Ishikawa (cell line): ENCODE results near the gene SALL3.

Experiments used
- CEBPB ChIP-seq: IDR thresholded peaks from 2 replicates; pipeline ENCODE4 v1.6.1; 2012
- CREB1 ChIP-seq: IDR thresholded peaks from 2 replicates; pipeline ENCODE4 v1.6.1; 2012; ENCODE audit warnings: low read depth
- EGR1 ChIP-seq: IDR thresholded peaks from 2 replicates; pipeline ENCODE4 v1.6.1; 2012
- EP300 ChIP-seq: IDR thresholded peaks from 2 replicates; pipeline ENCODE4 v1.6.1; 2012; ENCODE audit warnings: borderline replicate concordance
- FOXM1 ChIP-seq: IDR thresholded peaks from 2 replicates; pipeline ENCODE4 v1.6.1; 2012; ENCODE audit warnings: low read depth, borderline replicate concordance
- MAX ChIP-seq: IDR thresholded peaks from 2 replicates; pipeline ENCODE4 v1.6.1; 2012
- NFIC ChIP-seq: IDR thresholded peaks from 2 replicates; pipeline ENCODE4 v1.6.1; 2012
- RAD21 ChIP-seq: IDR thresholded peaks from 2 replicates; pipeline ENCODE4 v1.6.1; 2012; ENCODE audit warnings: low read depth
- TAF1 ChIP-seq: IDR thresholded peaks from 2 replicates; pipeline ENCODE4 v1.6.1; 2012; ENCODE audit warnings: low read depth, mild to moderate bottlenecking
- TCF12 ChIP-seq: IDR thresholded peaks from 2 replicates; pipeline ENCODE4 v1.6.1; 2012; ENCODE audit warnings: low read depth
- TEAD4 ChIP-seq: IDR thresholded peaks from 2 replicates; pipeline ENCODE4 v1.6.1; 2012
- YY1 ChIP-seq: IDR thresholded peaks from 2 replicates; pipeline ENCODE4 v1.6.1; 2012; ENCODE audit warnings: low read depth
- ZBTB7A ChIP-seq: IDR thresholded peaks from 2 replicates; pipeline ENCODE4 v1.6.1; 2012; ENCODE audit warnings: low read depth
- TF ChIP-seq, protein P1 (sequence below): IDR thresholded peaks from 2 replicates; pipeline ENCODE4 v1.6.1; 2012
- TF ChIP-seq, protein P2 (sequence below): IDR thresholded peaks from 2 replicates; pipeline ENCODE4 v1.6.1; 2012; ENCODE audit warnings: low read depth, mild to moderate bottlenecking

The SALL3 gene

DNA sequence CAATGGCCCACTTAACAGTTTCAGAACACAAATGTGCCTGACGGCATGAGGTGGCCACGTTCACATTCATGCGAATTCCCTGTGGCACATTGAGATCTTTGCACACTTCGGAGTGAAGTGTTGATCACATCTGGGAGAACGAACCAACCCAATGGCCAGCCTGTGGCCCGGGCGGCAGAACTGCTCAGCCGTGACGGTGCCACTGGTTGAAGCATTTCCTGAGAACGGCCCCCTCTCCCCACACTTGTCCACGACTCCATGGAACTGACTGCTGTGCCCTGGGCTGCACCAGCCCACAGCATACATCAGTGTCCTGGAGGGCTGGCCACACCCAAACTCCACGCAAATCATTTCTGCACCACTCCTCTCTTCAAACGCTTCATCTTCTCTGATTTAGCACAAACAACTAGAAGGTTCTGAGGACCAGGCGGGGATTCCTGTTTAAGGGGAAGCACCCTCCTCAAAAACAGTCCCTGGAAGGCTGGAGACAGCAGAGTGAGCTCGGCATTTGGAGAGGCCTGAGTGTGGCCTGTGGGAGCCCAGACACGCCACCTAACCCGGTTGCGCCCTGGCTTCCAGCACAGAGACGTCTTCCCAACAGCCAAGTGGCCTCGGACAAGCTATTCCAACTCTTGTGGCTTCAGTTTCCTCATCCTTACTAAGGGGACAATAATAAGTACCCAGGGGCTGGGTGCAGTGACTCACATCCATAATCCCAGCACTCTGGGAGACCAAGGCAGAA is 9.9 kb upstream of the SALL3 start:
- TF ChIP-seq EP300 (no peak), TCF12 (no peak), RAD21 (no peak), EGR1 (no peak), TEAD4 (no peak), NFIC (no peak)
- TF ChIP-seq, protein P1, sequence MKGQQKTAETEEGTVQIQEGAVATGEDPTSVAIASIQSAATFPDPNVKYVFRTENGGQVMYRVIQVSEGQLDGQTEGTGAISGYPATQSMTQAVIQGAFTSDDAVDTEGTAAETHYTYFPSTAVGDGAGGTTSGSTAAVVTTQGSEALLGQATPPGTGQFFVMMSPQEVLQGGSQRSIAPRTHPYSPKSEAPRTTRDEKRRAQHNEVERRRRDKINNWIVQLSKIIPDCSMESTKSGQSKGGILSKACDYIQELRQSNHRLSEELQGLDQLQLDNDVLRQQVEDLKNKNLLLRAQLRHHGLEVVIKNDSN, result no peak

- TF ChIP-seq, protein P2, sequence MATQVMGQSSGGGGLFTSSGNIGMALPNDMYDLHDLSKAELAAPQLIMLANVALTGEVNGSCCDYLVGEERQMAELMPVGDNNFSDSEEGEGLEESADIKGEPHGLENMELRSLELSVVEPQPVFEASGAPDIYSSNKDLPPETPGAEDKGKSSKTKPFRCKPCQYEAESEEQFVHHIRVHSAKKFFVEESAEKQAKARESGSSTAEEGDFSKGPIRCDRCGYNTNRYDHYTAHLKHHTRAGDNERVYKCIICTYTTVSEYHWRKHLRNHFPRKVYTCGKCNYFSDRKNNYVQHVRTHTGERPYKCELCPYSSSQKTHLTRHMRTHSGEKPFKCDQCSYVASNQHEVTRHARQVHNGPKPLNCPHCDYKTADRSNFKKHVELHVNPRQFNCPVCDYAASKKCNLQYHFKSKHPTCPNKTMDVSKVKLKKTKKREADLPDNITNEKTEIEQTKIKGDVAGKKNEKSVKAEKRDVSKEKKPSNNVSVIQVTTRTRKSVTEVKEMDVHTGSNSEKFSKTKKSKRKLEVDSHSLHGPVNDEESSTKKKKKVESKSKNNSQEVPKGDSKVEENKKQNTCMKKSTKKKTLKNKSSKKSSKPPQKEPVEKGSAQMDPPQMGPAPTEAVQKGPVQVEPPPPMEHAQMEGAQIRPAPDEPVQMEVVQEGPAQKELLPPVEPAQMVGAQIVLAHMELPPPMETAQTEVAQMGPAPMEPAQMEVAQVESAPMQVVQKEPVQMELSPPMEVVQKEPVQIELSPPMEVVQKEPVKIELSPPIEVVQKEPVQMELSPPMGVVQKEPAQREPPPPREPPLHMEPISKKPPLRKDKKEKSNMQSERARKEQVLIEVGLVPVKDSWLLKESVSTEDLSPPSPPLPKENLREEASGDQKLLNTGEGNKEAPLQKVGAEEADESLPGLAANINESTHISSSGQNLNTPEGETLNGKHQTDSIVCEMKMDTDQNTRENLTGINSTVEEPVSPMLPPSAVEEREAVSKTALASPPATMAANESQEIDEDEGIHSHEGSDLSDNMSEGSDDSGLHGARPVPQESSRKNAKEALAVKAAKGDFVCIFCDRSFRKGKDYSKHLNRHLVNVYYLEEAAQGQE, result no peak
- no peak for TF ChIP-seq TCF12
- no peak for TF ChIP-seq NFIC
- TF ChIP-seq TEAD4, result no peak
Measured at GRCh38 chr18:78970774-78971333, 8.8 kb upstream of the SALL3 start.

- TF ChIP-seq NFIC, result no peak
Measured at GRCh38 chr18:78971511-78972245, 7.9 kb upstream of the SALL3 start.

DNA sequence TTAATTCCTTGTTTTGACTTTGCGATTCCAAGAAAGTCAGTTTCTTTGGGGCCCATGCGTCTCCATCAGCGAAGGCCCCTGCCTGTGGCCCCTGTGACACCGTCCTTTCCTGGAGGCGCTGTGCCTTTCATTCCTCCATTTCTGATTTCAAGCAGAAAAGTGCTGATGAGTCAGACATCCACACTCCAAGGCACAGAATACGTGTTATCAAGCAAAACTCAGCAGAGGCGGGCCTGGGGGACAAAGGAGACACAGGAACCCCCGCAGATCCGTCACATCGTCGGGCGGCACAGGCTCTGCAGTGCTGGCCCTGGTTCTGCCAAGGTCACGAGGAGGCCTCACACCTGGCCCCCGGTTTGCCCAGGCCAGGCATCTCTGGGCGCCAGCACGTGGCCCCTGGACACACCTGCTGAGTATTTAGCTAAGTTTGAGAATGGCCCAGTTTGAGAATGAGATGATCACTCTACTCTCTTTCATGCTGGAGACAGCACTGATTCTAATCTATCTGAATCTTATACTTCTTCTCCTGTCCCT is 7.2 kb upstream of the SALL3 start:
- TF ChIP-seq TCF12, result no peak
- TF ChIP-seq, protein P2, result no peak
- no peak for TF ChIP-seq NFIC
- no peak for TF ChIP-seq MAX
- TF ChIP-seq FOXM1, result no peak
- no peak for TF ChIP-seq EGR1
- TF ChIP-seq RAD21, result no peak

GRCh38 chr18:78972930-78973331 is 6.7 kb upstream of the SALL3 start:
- TF ChIP-seq CEBPB (no peak), EP300 (no peak), ZBTB7A (no peak), MAX (no peak), TEAD4 (no peak), TCF12 (no peak), FOXM1 (no peak), YY1 (no peak), CREB1 (no peak), EGR1 (no peak), TAF1 (no peak), NFIC (no peak), RAD21 (no peak)
- TF ChIP-seq, protein P1, result no peak
- TF ChIP-seq, protein P2, result no peak
